Neural cell (in vitro differentiated cells): ENCODE data around the gene ZNF714. TPM values are rescaled to one million over a fixed set of nuclear protein-coding genes. Genes with fewer than 3 reads are reported as not detected.
A peak's percentile ranks its signal among the peaks of the same experiment; 100 is the strongest.

Experiments used
- H2AFZ ChIP-seq: fragments of 200-600, 300-800 bp; sonication (generic), shearing (Covaris generic); 2 replicates; pipeline ENCODE4 v1.6.0; 2014; ENCODE audit warnings: low read depth, mild to moderate bottlenecking, antibody characterized with exemption, low read length, moderate library complexity
- H3F3A ChIP-seq: fragments of 200-600 bp; shearing (Covaris generic); 2 replicates; pipeline ENCODE4 v1.6.1; 2016; ENCODE audit warnings: mild to moderate bottlenecking, moderate library complexity, mixed read lengths, antibody characterized with exemption, low read length; ENCODE audit not compliant: insufficient read depth, poor library complexity, severe bottlenecking
- H3K27ac ChIP-seq: fragments of 200-600, 300-800 bp; sonication (generic), shearing (Covaris generic); 2 replicates; pipeline ENCODE4 v1.5.1; 2014; ENCODE audit warnings: mild to moderate bottlenecking, low read length, moderate library complexity
- H3K27me3 ChIP-seq: fragments of 300-800, 200-600 bp; sonication (generic), shearing (Covaris generic); 2 replicates; pipeline ENCODE4 v1.6.0; 2014; ENCODE audit warnings: mild to moderate bottlenecking, low read depth, low read length, moderate library complexity; ENCODE audit not compliant: insufficient read depth
- H3K36me3 ChIP-seq: fragments of 300-800, 200-600 bp; sonication (generic), shearing (Covaris generic); 2 replicates; pipeline ENCODE4 v1.5.1; 2014; ENCODE audit warnings: mild to moderate bottlenecking, antibody characterized with exemption, low read length, moderate library complexity; ENCODE audit not compliant: insufficient read depth
- H3K4me2 ChIP-seq: fragments of 300-800, 200-600 bp; sonication (generic), shearing (Covaris generic); 2 replicates; pipeline ENCODE4 v1.6.0; 2014; ENCODE audit warnings: mild to moderate bottlenecking, low read length
- H3K4me3 ChIP-seq: fragments of 300-800, 200-600 bp; sonication (generic), shearing (Covaris generic); 2 replicates; pipeline ENCODE4 v1.5.1; 2014; ENCODE audit warnings: mild to moderate bottlenecking, low read length, moderate library complexity
- H3K79me2 ChIP-seq: fragments of 200-600 bp; shearing (Covaris generic); replicated peaks from 2 replicates; pipeline ENCODE4 v1.6.0; 2014; ENCODE audit warnings: mild to moderate bottlenecking, low read length, moderate library complexity; ENCODE audit not compliant: insufficient read depth
- H3K9ac ChIP-seq: fragments of 300-800, 200-600 bp; sonication (generic), shearing (Covaris generic); 2 replicates; pipeline ENCODE4 v1.6.1; 2016; ENCODE audit warnings: mild to moderate bottlenecking, low read length, mixed read lengths
- H3K9me2 ChIP-seq: fragments of 200-600 bp; shearing (Covaris generic); 2 replicates; pipeline ENCODE4 v1.6.1; 2016; ENCODE audit warnings: mild to moderate bottlenecking, low read length, mixed read lengths; ENCODE audit not compliant: insufficient read depth
- H3K9me3 ChIP-seq: fragments of 200-600, 300-800 bp; sonication (generic), shearing (Covaris generic); 2 replicates; pipeline ENCODE4 v1.6.1; 2016; ENCODE audit warnings: mild to moderate bottlenecking, mixed run types, low read length, moderate library complexity, mixed read lengths
- H4K20me1 ChIP-seq: fragments of 200-600 bp; shearing (Covaris generic); 2 replicates; pipeline ENCODE4 v1.6.1; 2016; ENCODE audit warnings: mild to moderate bottlenecking, mixed run types; ENCODE audit not compliant: insufficient read depth
- EP300 ChIP-seq: fragments of 450-650 bp; conservative IDR thresholded peaks from 2 replicates; pipeline ENCODE4 v1.6.1; 2014; ENCODE audit warnings: antibody characterized with exemption, mild to moderate bottlenecking, moderate library complexity; ENCODE audit not compliant: poor library complexity, severe bottlenecking
- EZH2 ChIP-seq: fragments of 200-600, 300-800 bp; shearing (Covaris generic), sonication (generic); IDR thresholded peaks from 2 replicates; pipeline ENCODE4 v1.6.1; 2014; ENCODE audit warnings: antibody characterized with exemption, low read length, borderline replicate concordance, mild to moderate bottlenecking; ENCODE audit not compliant: insufficient read depth, poor library complexity, severe bottlenecking
- MXI1 ChIP-seq: fragments of 450-650 bp; conservative IDR thresholded peaks from 2 replicates; pipeline ENCODE4 v1.6.1; 2014; ENCODE audit warnings: antibody characterized with exemption, mild to moderate bottlenecking; ENCODE audit not compliant: poor library complexity, severe bottlenecking
- POLR2AphosphoS5 ChIP-seq: IDR thresholded peaks from 2 replicates; pipeline ENCODE4 v1.6.1; 2012
- RAD21 ChIP-seq: fragments of 450-650 bp; conservative IDR thresholded peaks from 2 replicates; pipeline ENCODE4 v1.6.1; 2014; ENCODE audit warnings: antibody characterized with exemption, mild to moderate bottlenecking, moderate library complexity
- SMC3 ChIP-seq: fragments of 450-650 bp; conservative IDR thresholded peaks from 2 replicates; pipeline ENCODE4 v1.6.1; 2014; ENCODE audit warnings: antibody characterized with exemption, mild to moderate bottlenecking, moderate library complexity; ENCODE audit not compliant: poor library complexity
- TAF1 ChIP-seq: IDR thresholded peaks from 2 replicates; pipeline ENCODE4 v1.6.1; 2012; ENCODE audit warnings: low read depth
- polyA minus RNA-seq: library from RNA; depleted of rRNA, polyadenylated mRNA; stranded (reverse); fragments of >200 nt; gene quantifications from 2 replicates; pipeline ENCODE4 v1.2.3, GENCODE V29; 2014
- polyA plus RNA-seq: library from polyadenylated mRNA; depleted of rRNA; stranded (reverse); fragments of >200 nt; gene quantifications from 2 replicates; pipeline ENCODE4 v1.2.3, GENCODE V29; 2014
- TF ChIP-seq, protein P1 (sequence below): IDR thresholded peaks from 2 replicates; pipeline ENCODE4 v1.6.1; 2012; ENCODE audit warnings: borderline replicate concordance
- TF ChIP-seq, protein P2 (sequence below): fragments of 450-650 bp; IDR thresholded peaks from 2 replicates; pipeline ENCODE4 v1.5.1; 2014; ENCODE audit warnings: antibody characterized with exemption, mild to moderate bottlenecking, moderate library complexity; ENCODE audit not compliant: poor library complexity, severe bottlenecking

ZNF714 gene
- polyA plus RNA-seq = 55.9 and 68.8 TPM in 2 replicates
- polyA minus RNA-seq = 87.2 and 104 TPM in 2 replicates

GRCh38 chr19:21082011-21082975 lies at the start of gene ZNF714:
TSS of gene ZNF714 (plus strand) at chr19:21082203. CDS start at chr19:21098269, 16,066 bp downstream.
- no peaks in the 10 kb centered on the region for H4K20me1 ChIP-seq
- no peaks in the 10 kb centered on the region for H3F3A ChIP-seq
- H3K27ac ChIP-seq = peak within 1 kb of the TSS; percentile 95
- no peaks in the 10 kb centered on the region for H3K27me3 ChIP-seq
- peak within 1 kb of the TSS; percentile 69 for H3K4me2 ChIP-seq
- peak within 1 kb of the TSS; percentile 82 for H3K4me3 ChIP-seq
- peaks cover 40% of the 10 kb centered on the region for H3K79me2 ChIP-seq
- no peaks in the 10 kb centered on the region for H3K9me2 ChIP-seq
- peak within 1 kb of the TSS; percentile 68 for H2AFZ ChIP-seq
- H3K9me3 ChIP-seq = no peaks in the 10 kb centered on the region
- peak within 1 kb of the TSS; percentile 91 for H3K9ac ChIP-seq
- H3K36me3 ChIP-seq = peaks cover 4% of the 10 kb centered on the region
- TF ChIP-seq POLR2AphosphoS5 = peak; percentile 97
- TF ChIP-seq, protein P1, sequence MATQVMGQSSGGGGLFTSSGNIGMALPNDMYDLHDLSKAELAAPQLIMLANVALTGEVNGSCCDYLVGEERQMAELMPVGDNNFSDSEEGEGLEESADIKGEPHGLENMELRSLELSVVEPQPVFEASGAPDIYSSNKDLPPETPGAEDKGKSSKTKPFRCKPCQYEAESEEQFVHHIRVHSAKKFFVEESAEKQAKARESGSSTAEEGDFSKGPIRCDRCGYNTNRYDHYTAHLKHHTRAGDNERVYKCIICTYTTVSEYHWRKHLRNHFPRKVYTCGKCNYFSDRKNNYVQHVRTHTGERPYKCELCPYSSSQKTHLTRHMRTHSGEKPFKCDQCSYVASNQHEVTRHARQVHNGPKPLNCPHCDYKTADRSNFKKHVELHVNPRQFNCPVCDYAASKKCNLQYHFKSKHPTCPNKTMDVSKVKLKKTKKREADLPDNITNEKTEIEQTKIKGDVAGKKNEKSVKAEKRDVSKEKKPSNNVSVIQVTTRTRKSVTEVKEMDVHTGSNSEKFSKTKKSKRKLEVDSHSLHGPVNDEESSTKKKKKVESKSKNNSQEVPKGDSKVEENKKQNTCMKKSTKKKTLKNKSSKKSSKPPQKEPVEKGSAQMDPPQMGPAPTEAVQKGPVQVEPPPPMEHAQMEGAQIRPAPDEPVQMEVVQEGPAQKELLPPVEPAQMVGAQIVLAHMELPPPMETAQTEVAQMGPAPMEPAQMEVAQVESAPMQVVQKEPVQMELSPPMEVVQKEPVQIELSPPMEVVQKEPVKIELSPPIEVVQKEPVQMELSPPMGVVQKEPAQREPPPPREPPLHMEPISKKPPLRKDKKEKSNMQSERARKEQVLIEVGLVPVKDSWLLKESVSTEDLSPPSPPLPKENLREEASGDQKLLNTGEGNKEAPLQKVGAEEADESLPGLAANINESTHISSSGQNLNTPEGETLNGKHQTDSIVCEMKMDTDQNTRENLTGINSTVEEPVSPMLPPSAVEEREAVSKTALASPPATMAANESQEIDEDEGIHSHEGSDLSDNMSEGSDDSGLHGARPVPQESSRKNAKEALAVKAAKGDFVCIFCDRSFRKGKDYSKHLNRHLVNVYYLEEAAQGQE = peak; percentile 85
- peak; percentile 94 for TF ChIP-seq MXI1
- TF ChIP-seq SMC3 = peak; percentile 5
- TF ChIP-seq, protein P2, sequence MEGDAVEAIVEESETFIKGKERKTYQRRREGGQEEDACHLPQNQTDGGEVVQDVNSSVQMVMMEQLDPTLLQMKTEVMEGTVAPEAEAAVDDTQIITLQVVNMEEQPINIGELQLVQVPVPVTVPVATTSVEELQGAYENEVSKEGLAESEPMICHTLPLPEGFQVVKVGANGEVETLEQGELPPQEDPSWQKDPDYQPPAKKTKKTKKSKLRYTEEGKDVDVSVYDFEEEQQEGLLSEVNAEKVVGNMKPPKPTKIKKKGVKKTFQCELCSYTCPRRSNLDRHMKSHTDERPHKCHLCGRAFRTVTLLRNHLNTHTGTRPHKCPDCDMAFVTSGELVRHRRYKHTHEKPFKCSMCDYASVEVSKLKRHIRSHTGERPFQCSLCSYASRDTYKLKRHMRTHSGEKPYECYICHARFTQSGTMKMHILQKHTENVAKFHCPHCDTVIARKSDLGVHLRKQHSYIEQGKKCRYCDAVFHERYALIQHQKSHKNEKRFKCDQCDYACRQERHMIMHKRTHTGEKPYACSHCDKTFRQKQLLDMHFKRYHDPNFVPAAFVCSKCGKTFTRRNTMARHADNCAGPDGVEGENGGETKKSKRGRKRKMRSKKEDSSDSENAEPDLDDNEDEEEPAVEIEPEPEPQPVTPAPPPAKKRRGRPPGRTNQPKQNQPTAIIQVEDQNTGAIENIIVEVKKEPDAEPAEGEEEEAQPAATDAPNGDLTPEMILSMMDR = no peak
- TF ChIP-seq TAF1 = peak; percentile 79
- TF ChIP-seq EP300 = peak; percentile 82
- TF ChIP-seq RAD21 = peak; percentile 49
- TF ChIP-seq EZH2 = no peak

GRCh38 chr19:21045028-21045427 lies 37.0 kb upstream of the ZNF714 start:
- H3K79me2 ChIP-seq = peaks cover 15% of the 10 kb centered on the region
- peaks cover 12% of the 10 kb centered on the region for H3K9me3 ChIP-seq
- no peaks in the 10 kb centered on the region for H3K27me3 ChIP-seq
- H4K20me1 ChIP-seq = no peaks in the 10 kb centered on the region
- H3K36me3 ChIP-seq = peaks cover 8% of the 10 kb centered on the region
- no peak overlapping the region for H2AFZ ChIP-seq
- no peak overlapping the region for H3K4me2 ChIP-seq
- no peak overlapping the region for H3K9ac ChIP-seq
- no peak overlapping the region for H3K4me3 ChIP-seq
- TF ChIP-seq MXI1 (no peak), POLR2AphosphoS5 (no peak), EZH2 (no peak)
- H3K27ac ChIP-seq = no peak overlapping the region
- H3F3A ChIP-seq = no peaks in the 10 kb centered on the region
- no peaks in the 10 kb centered on the region for H3K9me2 ChIP-seq
